WTC11 (cell line): Measurements from ENCODE around the gene GPX5. TPM values are rescaled to one million over a fixed set of nuclear protein-coding genes. Genes with fewer than 3 reads are reported as not detected.

ENCODE experiments used
- ATAC-seq: fragments of 200-7000 bp; cut with Tn5 transposase; 2 replicates; pipeline ENCODE4 v1.10.0; 2021; ENCODE audit warnings: mild to moderate bottlenecking, moderate library complexity
- Bru-seq: library from RNA; stranded (reverse); fragments of 400-500 nt; gene quantifications from one replicate; lab custom pipeline; 2021; lab: Mats Ljungman, UMichigan
- CTCF ChIA-PET: fragments of 300-600 bp; sonication (Branson Sonifier 250); formaldehyde crosslinking; loops from one replicate; lab custom pipeline; 2021; ENCODE audit warnings: antibody characterized with exemption; lab: Charles Lee
- POLR2A ChIA-PET: fragments of 350-600 bp; sonication (Branson Sonifier 250); formaldehyde crosslinking; loops from one replicate; lab custom pipeline; 2021; ENCODE audit warnings: antibody characterized with exemption; lab: Charles Lee
- DNase-seq: peaks from one replicate; pipeline ENCODE4 v3.0.0; 2021; ENCODE audit warnings: low spot score
- H3K27ac Mint-ChIP-seq: 2 replicates; pipeline ENCODE4 v1.8.0; 2021; ENCODE audit warnings: mixed read lengths
- H3K27me3 Mint-ChIP-seq: 2 replicates; pipeline ENCODE4 v1.8.0; 2021; ENCODE audit warnings: low read depth, mild to moderate bottlenecking, moderate library complexity, mixed read lengths
- H3K36me3 Mint-ChIP-seq: 2 replicates; pipeline ENCODE4 v1.8.0; 2021; ENCODE audit warnings: mixed read lengths
- H3K4me1 Mint-ChIP-seq: 2 replicates; pipeline ENCODE4 v1.8.0; 2022; ENCODE audit warnings: mixed read lengths
- H3K4me3 Mint-ChIP-seq: 2 replicates; pipeline ENCODE4 v1.8.0; 2021; ENCODE audit warnings: mild to moderate bottlenecking, moderate library complexity, mixed read lengths
- H3K9me3 Mint-ChIP-seq: 2 replicates; pipeline ENCODE4 v1.8.0; 2021; ENCODE audit warnings: mixed read lengths
- ATF1 ChIP-seq: sonication (generic); formaldehyde crosslinking; IDR thresholded peaks from 2 replicates; pipeline ENCODE4 v1.8.1; 2023; ENCODE audit warnings: mild to moderate bottlenecking, moderate library complexity, missing genetic modification reagents
- ELF4 ChIP-seq: sonication (generic); formaldehyde crosslinking; IDR thresholded peaks from 2 replicates; pipeline ENCODE4 v1.8.1; 2022; ENCODE audit warnings: low read depth, mild to moderate bottlenecking, moderate library complexity, missing genetic modification reagents
- ESRRA ChIP-seq: sonication (generic); formaldehyde crosslinking; IDR thresholded peaks from 2 replicates; pipeline ENCODE4 v1.8.1; 2022; ENCODE audit warnings: mild to moderate bottlenecking, missing genetic modification reagents, borderline replicate concordance
- GABPB1 ChIP-seq: sonication (generic); formaldehyde crosslinking; IDR thresholded peaks from 2 replicates; pipeline ENCODE4 v1.8.1; 2023; ENCODE audit warnings: mild to moderate bottlenecking, missing genetic modification reagents
- MYBL2 ChIP-seq: sonication (generic); formaldehyde crosslinking; IDR thresholded peaks from 2 replicates; pipeline ENCODE4 v1.8.1; 2023; ENCODE audit warnings: mild to moderate bottlenecking, moderate library complexity, missing genetic modification reagents
- NFE2L1 ChIP-seq: sonication (generic); formaldehyde crosslinking; IDR thresholded peaks from 2 replicates; pipeline ENCODE4 v1.8.1; 2023; ENCODE audit warnings: missing genetic modification reagents
- NR2C2 ChIP-seq: sonication (generic); formaldehyde crosslinking; IDR thresholded peaks from 2 replicates; pipeline ENCODE4 v1.8.0; 2022; ENCODE audit warnings: mild to moderate bottlenecking, missing genetic modification reagents
- NR3C1 ChIP-seq: sonication (generic); formaldehyde crosslinking; conservative IDR thresholded peaks from 2 replicates; pipeline ENCODE4 v1.8.1; 2023; ENCODE audit warnings: low read depth, mild to moderate bottlenecking, missing genetic modification reagents
- RORB ChIP-seq: fragments of 250-450 bp; sonication (Bioruptor Pico); IDR thresholded peaks from 2 replicates; pipeline ENCODE4 v1.9.0; 2021; ENCODE audit warnings: mild to moderate bottlenecking
- SOX15 ChIP-seq: fragments of 250-450 bp; sonication (Bioruptor Pico); IDR thresholded peaks from 2 replicates; pipeline ENCODE4 v1.9.0; 2021; ENCODE audit warnings: mild to moderate bottlenecking
- TCF7 ChIP-seq: sonication (generic); formaldehyde crosslinking; IDR thresholded peaks from 2 replicates; pipeline ENCODE4 v1.8.0; 2022; ENCODE audit warnings: mild to moderate bottlenecking, low read depth, missing genetic modification reagents, moderate library complexity
- ZNF232 ChIP-seq: sonication (generic); formaldehyde crosslinking; IDR thresholded peaks from 2 replicates; pipeline ENCODE4 v1.8.0; 2022; ENCODE audit warnings: mild to moderate bottlenecking, missing genetic modification reagents
- ZNF263 ChIP-seq: sonication (generic); formaldehyde crosslinking; IDR thresholded peaks from 2 replicates; pipeline ENCODE4 v1.8.1; 2022; ENCODE audit warnings: low read depth, mild to moderate bottlenecking, moderate library complexity, missing genetic modification reagents
- ZNF423 ChIP-seq: fragments of 250-450 bp; sonication (Bioruptor Pico); IDR thresholded peaks from 2 replicates; pipeline ENCODE4 v2.1.2; 2022; ENCODE audit warnings: mild to moderate bottlenecking, moderate library complexity
- long read RNA-seq, 3 experiments: library from RNA in 1 of 3; library from capped mRNA in 1 of 3; library from polyadenylated mRNA in 1 of 3; unstranded in 2 of 3; stranded (forward) in 1 of 3; transcript quantifications; one replicate each; pipeline ENCODE4 v2.0.0, GENCODE V29; 2021
- total RNA-seq: library from RNA; stranded (reverse); gene quantifications from 3 replicates; pipeline ENCODE4 v1.2.3, GENCODE V29; 2021
- TF ChIP-seq, protein P1 (sequence below): sonication (generic); formaldehyde crosslinking; IDR thresholded peaks from 2 replicates; pipeline ENCODE4 v1.8.1; 2022; ENCODE audit warnings: low read depth, mild to moderate bottlenecking, moderate library complexity, missing genetic modification reagents, borderline replicate concordance
- TF ChIP-seq, protein P2 (sequence below): sonication (generic); formaldehyde crosslinking; IDR thresholded peaks from 2 replicates; pipeline ENCODE4 v1.8.0; 2023; ENCODE audit warnings: mild to moderate bottlenecking, missing genetic modification reagents
- TF ChIP-seq, protein P3 (sequence below): sonication (generic); formaldehyde crosslinking; IDR thresholded peaks from 2 replicates; pipeline ENCODE4 v1.8.1; 2022; ENCODE audit warnings: mild to moderate bottlenecking, missing genetic modification reagents, moderate library complexity, borderline replicate concordance
- TF ChIP-seq, protein P4 (sequence below): sonication (generic); formaldehyde crosslinking; IDR thresholded peaks from 2 replicates; pipeline ENCODE4 v1.8.0; 2022; ENCODE audit warnings: mild to moderate bottlenecking, missing genetic modification reagents
- TF ChIP-seq, protein P5 (sequence below): fragments of 250-450 bp; sonication (Bioruptor Pico); IDR thresholded peaks from 2 replicates; pipeline ENCODE4 v2.1.2; 2022; ENCODE audit warnings: mild to moderate bottlenecking, moderate library complexity

Gene GPX5, protein sequence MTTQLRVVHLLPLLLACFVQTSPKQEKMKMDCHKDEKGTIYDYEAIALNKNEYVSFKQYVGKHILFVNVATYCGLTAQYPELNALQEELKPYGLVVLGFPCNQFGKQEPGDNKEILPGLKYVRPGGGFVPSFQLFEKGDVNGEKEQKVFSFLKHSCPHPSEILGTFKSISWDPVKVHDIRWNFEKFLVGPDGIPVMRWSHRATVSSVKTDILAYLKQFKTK
- not detected in 3 replicates for total RNA-seq
- not detected for Bru-seq, nascent RNA
- long read RNA-seq, experiment 1 = 0 reads
- long read RNA-seq, experiment 2 = 0 reads
- long read RNA-seq, experiment 3 = 0 reads

DNA sequence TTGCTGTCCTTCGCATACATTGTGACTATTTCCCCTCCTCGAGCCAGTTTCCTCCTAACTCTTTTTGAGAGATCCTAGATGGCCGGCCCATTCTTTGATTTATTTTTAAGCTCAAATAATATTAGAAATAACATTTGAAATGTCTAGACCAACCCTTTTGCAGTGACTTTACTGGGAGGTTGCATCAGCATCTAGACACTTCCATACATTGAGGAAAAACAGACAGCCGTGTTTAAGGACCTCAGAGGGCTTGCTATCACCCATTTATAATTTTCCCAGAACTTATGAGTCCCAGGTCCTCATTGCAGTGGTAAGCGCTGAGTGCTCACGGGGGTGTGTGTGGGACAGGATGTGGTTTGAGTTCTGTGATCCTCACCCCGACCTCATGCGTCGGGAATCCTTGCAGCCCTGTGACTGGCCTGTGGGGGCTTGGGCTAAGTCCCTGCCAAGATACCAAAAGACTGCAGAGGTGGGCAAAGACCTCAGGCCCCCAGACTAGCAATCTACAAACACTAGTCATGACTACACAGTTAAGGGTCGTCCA, at the start of gene GPX5:
Gene GPX5 (plus strand): TSS at position 386 of the 544 bp plus-strand sequence. CDS start 133 bp downstream, at position 519.
- Mint-ChIP-seq H3K4me3 (no peak within 1 kb of the TSS), H3K4me1 (peaks cover 11% of the 10 kb centered on the region), H3K36me3 (no peaks in the 10 kb centered on the region), H3K27ac (no peak within 1 kb of the TSS), H3K9me3 (no peaks in the 10 kb centered on the region), H3K27me3 (peaks cover 14% of the 10 kb centered on the region)
- ChIA-PET POLR2A (no interaction called here), CTCF (interaction anchor here (0.6 to 2.8 kb wide), 3 partner anchors 17 to 141 kb away, joined by 3 to 13 read pairs (median 3); no protein-coding TSS in a partner anchor)
- TF ChIP-seq, protein P1, sequence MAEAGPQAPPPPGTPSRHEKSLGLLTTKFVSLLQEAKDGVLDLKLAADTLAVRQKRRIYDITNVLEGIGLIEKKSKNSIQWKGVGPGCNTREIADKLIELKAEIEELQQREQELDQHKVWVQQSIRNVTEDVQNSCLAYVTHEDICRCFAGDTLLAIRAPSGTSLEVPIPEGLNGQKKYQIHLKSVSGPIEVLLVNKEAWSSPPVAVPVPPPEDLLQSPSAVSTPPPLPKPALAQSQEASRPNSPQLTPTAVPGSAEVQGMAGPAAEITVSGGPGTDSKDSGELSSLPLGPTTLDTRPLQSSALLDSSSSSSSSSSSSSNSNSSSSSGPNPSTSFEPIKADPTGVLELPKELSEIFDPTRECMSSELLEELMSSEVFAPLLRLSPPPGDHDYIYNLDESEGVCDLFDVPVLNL (CRISPR knock-in tag) = no peak
- TF ChIP-seq, protein P2, sequence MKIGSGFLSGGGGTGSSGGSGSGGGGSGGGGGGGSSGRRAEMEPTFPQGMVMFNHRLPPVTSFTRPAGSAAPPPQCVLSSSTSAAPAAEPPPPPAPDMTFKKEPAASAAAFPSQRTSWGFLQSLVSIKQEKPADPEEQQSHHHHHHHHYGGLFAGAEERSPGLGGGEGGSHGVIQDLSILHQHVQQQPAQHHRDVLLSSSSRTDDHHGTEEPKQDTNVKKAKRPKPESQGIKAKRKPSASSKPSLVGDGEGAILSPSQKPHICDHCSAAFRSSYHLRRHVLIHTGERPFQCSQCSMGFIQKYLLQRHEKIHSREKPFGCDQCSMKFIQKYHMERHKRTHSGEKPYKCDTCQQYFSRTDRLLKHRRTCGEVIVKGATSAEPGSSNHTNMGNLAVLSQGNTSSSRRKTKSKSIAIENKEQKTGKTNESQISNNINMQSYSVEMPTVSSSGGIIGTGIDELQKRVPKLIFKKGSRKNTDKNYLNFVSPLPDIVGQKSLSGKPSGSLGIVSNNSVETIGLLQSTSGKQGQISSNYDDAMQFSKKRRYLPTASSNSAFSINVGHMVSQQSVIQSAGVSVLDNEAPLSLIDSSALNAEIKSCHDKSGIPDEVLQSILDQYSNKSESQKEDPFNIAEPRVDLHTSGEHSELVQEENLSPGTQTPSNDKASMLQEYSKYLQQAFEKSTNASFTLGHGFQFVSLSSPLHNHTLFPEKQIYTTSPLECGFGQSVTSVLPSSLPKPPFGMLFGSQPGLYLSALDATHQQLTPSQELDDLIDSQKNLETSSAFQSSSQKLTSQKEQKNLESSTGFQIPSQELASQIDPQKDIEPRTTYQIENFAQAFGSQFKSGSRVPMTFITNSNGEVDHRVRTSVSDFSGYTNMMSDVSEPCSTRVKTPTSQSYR = no peak
- TF ChIP-seq TCF7 (CRISPR knock-in tag) (no peak), NR2C2 (CRISPR knock-in tag) (no peak), ATF1 (CRISPR knock-in tag) (no peak), RORB (CRISPR knock-in tag) (no peak), SOX15 (CRISPR knock-in tag) (no peak), GABPB1 (CRISPR knock-in tag) (no peak), ZNF263 (no peak), ZNF423 (no peak), ELF4 (CRISPR knock-in tag) (no peak), ZNF232 (no peak), ESRRA (no peak), NFE2L1 (CRISPR knock-in tag) (no peak), NR3C1 (no peak), MYBL2 (CRISPR knock-in tag) (no peak)
- TF ChIP-seq, protein P3, sequence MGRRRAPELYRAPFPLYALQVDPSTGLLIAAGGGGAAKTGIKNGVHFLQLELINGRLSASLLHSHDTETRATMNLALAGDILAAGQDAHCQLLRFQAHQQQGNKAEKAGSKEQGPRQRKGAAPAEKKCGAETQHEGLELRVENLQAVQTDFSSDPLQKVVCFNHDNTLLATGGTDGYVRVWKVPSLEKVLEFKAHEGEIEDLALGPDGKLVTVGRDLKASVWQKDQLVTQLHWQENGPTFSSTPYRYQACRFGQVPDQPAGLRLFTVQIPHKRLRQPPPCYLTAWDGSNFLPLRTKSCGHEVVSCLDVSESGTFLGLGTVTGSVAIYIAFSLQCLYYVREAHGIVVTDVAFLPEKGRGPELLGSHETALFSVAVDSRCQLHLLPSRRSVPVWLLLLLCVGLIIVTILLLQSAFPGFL (CRISPR knock-in tag) = no peak
- TF ChIP-seq, protein P4, sequence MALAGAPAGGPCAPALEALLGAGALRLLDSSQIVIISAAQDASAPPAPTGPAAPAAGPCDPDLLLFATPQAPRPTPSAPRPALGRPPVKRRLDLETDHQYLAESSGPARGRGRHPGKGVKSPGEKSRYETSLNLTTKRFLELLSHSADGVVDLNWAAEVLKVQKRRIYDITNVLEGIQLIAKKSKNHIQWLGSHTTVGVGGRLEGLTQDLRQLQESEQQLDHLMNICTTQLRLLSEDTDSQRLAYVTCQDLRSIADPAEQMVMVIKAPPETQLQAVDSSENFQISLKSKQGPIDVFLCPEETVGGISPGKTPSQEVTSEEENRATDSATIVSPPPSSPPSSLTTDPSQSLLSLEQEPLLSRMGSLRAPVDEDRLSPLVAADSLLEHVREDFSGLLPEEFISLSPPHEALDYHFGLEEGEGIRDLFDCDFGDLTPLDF (CRISPR knock-in tag) = no peak
- TF ChIP-seq, protein P5, sequence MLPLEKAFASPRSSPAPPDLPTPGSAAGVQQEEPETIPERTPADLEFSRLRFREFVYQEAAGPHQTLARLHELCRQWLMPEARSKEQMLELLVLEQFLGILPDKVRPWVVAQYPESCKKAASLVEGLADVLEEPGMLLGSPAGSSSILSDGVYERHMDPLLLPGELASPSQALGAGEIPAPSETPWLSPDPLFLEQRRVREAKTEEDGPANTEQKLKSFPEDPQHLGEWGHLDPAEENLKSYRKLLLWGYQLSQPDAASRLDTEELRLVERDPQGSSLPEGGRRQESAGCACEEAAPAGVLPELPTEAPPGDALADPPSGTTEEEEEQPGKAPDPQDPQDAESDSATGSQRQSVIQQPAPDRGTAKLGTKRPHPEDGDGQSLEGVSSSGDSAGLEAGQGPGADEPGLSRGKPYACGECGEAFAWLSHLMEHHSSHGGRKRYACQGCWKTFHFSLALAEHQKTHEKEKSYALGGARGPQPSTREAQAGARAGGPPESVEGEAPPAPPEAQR (CRISPR knock-in tag) = no peak
- peak; percentile 84 for ATAC-seq
- no peak for DNase-seq
